Measurements from ENCODE around the gene JPH4. TPM values are rescaled to one million over a fixed set of nuclear protein-coding genes. Genes with fewer than 3 reads are reported as not detected.

Gene JPH4
- total and polyA plus RNA-seq, 2 donors (not counting 1 experiment from before 2014, with no cell fraction given): not detected

- Histone ChIP-seq H3K4me2 (ENCODE audit: extremely low read depth, insufficient read depth, low read length) (no peak overlapping the region), H3K9me3 (ENCODE audit: control insufficient read depth, insufficient read depth, low read depth, low read length) (no peaks in the 10 kb centered on the region), H3K4me1 (ENCODE audit: control insufficient read depth, extremely low read depth, insufficient read depth, low read length) (no peaks in the 10 kb centered on the region), H3K27ac (ENCODE audit: insufficient read depth, low read length) (no peak overlapping the region), H3K36me3 (ENCODE audit: control insufficient read depth, insufficient read depth, low read length) (no peaks in the 10 kb centered on the region), H3K9ac (ENCODE audit: insufficient read depth, low read length) (no peak overlapping the region), H3K79me2 (ENCODE audit: control insufficient read depth, insufficient read depth, low read length) (no peaks in the 10 kb centered on the region), H3K27me3 (ENCODE audit: control insufficient read depth, insufficient read depth, low read length) (peaks cover 40% of the 10 kb centered on the region), H2AFZ (ENCODE audit: low read length) (no peak overlapping the region), H3K4me3 (replicated peaks in 1 of 4; ENCODE audit: control extremely low read depth in 1 of 4, insufficient read depth in 1 of 4, low read depth in 3 of 4, low read length in 4 of 4) (no peak overlapping the region), H4K20me1 (ENCODE audit: control insufficient read depth, extremely low read depth, insufficient read depth, low read length) (no peaks in the 10 kb centered on the region)
- no peak for DNase-seq (ENCODE audit: low read depth in 2 of 2)
- peak; percentile 9 for TF ChIP-seq EZH2 (IDR thresholded peaks at IDR 0.05; ENCODE audit: low read length, missing control alignments)
- TF ChIP-seq, protein P1, sequence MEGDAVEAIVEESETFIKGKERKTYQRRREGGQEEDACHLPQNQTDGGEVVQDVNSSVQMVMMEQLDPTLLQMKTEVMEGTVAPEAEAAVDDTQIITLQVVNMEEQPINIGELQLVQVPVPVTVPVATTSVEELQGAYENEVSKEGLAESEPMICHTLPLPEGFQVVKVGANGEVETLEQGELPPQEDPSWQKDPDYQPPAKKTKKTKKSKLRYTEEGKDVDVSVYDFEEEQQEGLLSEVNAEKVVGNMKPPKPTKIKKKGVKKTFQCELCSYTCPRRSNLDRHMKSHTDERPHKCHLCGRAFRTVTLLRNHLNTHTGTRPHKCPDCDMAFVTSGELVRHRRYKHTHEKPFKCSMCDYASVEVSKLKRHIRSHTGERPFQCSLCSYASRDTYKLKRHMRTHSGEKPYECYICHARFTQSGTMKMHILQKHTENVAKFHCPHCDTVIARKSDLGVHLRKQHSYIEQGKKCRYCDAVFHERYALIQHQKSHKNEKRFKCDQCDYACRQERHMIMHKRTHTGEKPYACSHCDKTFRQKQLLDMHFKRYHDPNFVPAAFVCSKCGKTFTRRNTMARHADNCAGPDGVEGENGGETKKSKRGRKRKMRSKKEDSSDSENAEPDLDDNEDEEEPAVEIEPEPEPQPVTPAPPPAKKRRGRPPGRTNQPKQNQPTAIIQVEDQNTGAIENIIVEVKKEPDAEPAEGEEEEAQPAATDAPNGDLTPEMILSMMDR (conservative IDR thresholded peaks at IDR 0.05 in 1 of 2, IDR thresholded peaks at IDR 0.05 in 1 of 2; ENCODE audit: low read depth in 1 of 2, low read length in 2 of 2): no peak
These were observed 739 bp downstream of the JPH4 start for GRCh38 chr14:23577710-23578392.

- DNase-seq (ENCODE audit: low read depth in 2 of 2): no peak
These were observed 1.4 kb downstream of the JPH4 start for GRCh38 chr14:23577004-23577681.

DNA sequence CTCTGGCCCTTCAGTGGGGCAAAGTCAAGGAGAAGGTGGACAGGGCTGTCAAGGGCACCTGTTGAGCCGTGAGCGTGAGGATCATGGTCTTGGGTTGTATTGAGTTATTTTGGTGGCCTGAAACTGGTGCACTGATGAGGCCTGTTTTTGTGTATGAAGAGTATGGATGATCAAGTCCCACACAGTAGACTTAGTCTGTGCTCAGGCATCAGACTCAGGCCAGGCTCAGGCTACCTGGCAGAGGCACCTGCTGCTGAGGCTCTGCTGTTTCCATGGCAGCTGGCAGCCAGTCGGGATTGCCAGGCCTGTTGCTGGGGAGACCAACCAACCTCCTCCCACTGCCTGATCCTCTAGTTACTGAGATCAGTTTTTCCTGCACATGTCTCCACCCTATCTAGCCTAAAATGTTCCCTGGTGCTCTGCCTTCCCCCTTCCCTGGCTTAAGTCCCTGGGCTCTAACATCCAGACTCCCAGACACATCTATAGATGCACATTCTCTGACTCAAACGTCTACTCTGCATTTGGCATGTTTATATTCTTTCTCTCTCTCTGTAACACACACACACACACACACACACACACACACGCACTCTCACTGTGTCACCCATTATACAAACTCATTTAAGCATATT, 5.1 kb downstream of the JPH4 start:
- H4K20me1 ChIP-seq (ENCODE audit: control insufficient read depth, extremely low read depth, insufficient read depth, low read length): no peaks in the 10 kb centered on the region
- H3K27ac ChIP-seq (ENCODE audit: insufficient read depth, low read length): no peak overlapping the region
- H2AFZ ChIP-seq (ENCODE audit: low read length): no peak overlapping the region
- no peaks in the 10 kb centered on the region for H3K9me3 ChIP-seq (ENCODE audit: control insufficient read depth, insufficient read depth, low read depth, low read length)
- no peak overlapping the region for H3K4me3 ChIP-seq (replicated peaks in 1 of 4; ENCODE audit: control extremely low read depth in 1 of 4, insufficient read depth in 1 of 4, low read depth in 3 of 4, low read length in 4 of 4)
- no peaks in the 10 kb centered on the region for H3K4me1 ChIP-seq (ENCODE audit: control insufficient read depth, extremely low read depth, insufficient read depth, low read length)
- no peak overlapping the region for H3K4me2 ChIP-seq (ENCODE audit: extremely low read depth, insufficient read depth, low read length)
- H3K79me2 ChIP-seq (ENCODE audit: control insufficient read depth, insufficient read depth, low read length): no peaks in the 10 kb centered on the region
- DNase-seq (ENCODE audit: low read depth in 2 of 2): no peak
- peaks cover 35% of the 10 kb centered on the region for H3K27me3 ChIP-seq (ENCODE audit: control insufficient read depth, insufficient read depth, low read length)
- TF ChIP-seq, protein P1 (conservative IDR thresholded peaks at IDR 0.05 in 1 of 2, IDR thresholded peaks at IDR 0.05 in 1 of 2; ENCODE audit: low read depth in 1 of 2, low read length in 2 of 2): no peak
- TF ChIP-seq EZH2 (IDR thresholded peaks at IDR 0.05; ENCODE audit: low read length, missing control alignments): peak; percentile 50
- H3K9ac ChIP-seq (ENCODE audit: insufficient read depth, low read length): no peak overlapping the region
- H3K36me3 ChIP-seq (ENCODE audit: control insufficient read depth, insufficient read depth, low read length): no peaks in the 10 kb centered on the region

More at GRCh38 chr14:23577004-23577681, 1.4 kb downstream of the JPH4 start:
- TF ChIP-seq, protein P1 (conservative IDR thresholded peaks at IDR 0.05 in 1 of 2, IDR thresholded peaks at IDR 0.05 in 1 of 2; ENCODE audit: low read depth in 1 of 2, low read length in 2 of 2): no peak
- peak; percentile 88 for TF ChIP-seq EZH2 (IDR thresholded peaks at IDR 0.05; ENCODE audit: low read length, missing control alignments)
- H2AFZ ChIP-seq (ENCODE audit: low read length): no peak overlapping the region
- no peaks in the 10 kb centered on the region for H3K36me3 ChIP-seq (ENCODE audit: control insufficient read depth, insufficient read depth, low read length)
- H3K27ac ChIP-seq (ENCODE audit: insufficient read depth, low read length): no peak overlapping the region
- H3K27me3 ChIP-seq (ENCODE audit: control insufficient read depth, insufficient read depth, low read length): peaks cover 40% of the 10 kb centered on the region
- no peaks in the 10 kb centered on the region for H3K79me2 ChIP-seq (ENCODE audit: control insufficient read depth, insufficient read depth, low read length)
- H3K4me2 ChIP-seq (ENCODE audit: extremely low read depth, insufficient read depth, low read length): no peak overlapping the region
- H3K9me3 ChIP-seq (ENCODE audit: control insufficient read depth, insufficient read depth, low read depth, low read length): no peaks in the 10 kb centered on the region
- no peaks in the 10 kb centered on the region for H4K20me1 ChIP-seq (ENCODE audit: control insufficient read depth, extremely low read depth, insufficient read depth, low read length)
- no peaks in the 10 kb centered on the region for H3K4me1 ChIP-seq (ENCODE audit: control insufficient read depth, extremely low read depth, insufficient read depth, low read length)
- H3K9ac ChIP-seq (ENCODE audit: insufficient read depth, low read length): no peak overlapping the region
- no peak overlapping the region for H3K4me3 ChIP-seq (replicated peaks in 1 of 4; ENCODE audit: control extremely low read depth in 1 of 4, insufficient read depth in 1 of 4, low read depth in 3 of 4, low read length in 4 of 4)
